A673 (cell line): Measurements from ENCODE around the gene STRA8.

ENCODE experiments used
- EZH2 ChIP-seq: fragments of 200-600 bp; sonication (generic); IDR thresholded peaks from 2 replicates; pipeline ENCODE4 v1.6.1; 2017; ENCODE audit warnings: borderline replicate concordance, low read depth, mild to moderate bottlenecking, mixed read lengths, antibody characterized with exemption, low read length; ENCODE audit not compliant: poor library complexity, severe bottlenecking
- TF ChIP-seq, protein P1 (sequence below): fragments of 300-800, 200-600 bp; sonication (generic); conservative IDR thresholded peaks from 2 replicates; pipeline ENCODE4 v1.5.1; 2017; ENCODE audit warnings: low read depth, mild to moderate bottlenecking, antibody characterized with exemption, low read length, moderate library complexity, mixed read lengths

DNA sequence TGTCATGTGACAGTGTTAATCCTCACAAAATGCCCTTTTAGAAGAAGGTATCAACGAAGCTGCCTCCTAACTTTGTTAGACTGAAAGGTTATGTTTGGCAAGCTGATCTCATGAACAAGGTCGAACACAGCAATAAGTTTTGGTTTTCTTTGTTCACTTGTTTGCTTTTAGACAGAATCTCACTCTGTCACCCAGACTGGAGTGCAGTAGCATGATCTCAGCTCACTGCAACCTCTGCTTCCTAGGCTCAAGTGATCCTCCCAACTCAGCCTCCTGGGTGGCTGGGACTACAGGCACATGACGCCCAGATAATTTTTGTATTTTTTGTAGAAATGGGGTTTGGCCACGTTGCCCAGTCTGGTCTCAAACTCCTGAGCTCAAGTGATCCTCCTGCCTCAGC, 1.1 kb downstream of the STRA8 start:
- TF ChIP-seq, protein P1, sequence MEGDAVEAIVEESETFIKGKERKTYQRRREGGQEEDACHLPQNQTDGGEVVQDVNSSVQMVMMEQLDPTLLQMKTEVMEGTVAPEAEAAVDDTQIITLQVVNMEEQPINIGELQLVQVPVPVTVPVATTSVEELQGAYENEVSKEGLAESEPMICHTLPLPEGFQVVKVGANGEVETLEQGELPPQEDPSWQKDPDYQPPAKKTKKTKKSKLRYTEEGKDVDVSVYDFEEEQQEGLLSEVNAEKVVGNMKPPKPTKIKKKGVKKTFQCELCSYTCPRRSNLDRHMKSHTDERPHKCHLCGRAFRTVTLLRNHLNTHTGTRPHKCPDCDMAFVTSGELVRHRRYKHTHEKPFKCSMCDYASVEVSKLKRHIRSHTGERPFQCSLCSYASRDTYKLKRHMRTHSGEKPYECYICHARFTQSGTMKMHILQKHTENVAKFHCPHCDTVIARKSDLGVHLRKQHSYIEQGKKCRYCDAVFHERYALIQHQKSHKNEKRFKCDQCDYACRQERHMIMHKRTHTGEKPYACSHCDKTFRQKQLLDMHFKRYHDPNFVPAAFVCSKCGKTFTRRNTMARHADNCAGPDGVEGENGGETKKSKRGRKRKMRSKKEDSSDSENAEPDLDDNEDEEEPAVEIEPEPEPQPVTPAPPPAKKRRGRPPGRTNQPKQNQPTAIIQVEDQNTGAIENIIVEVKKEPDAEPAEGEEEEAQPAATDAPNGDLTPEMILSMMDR: no peak
- no peak for TF ChIP-seq EZH2
